Spleen (tissue), 7 donors: ENCODE measurements around the gene NMNAT1.

ENCODE experiments used
- CTCF ChIP-seq, 11 experiments: fragments of 200-600 bp in 7 of 11; fragments of 450-650 bp in 4 of 11; sonication (generic) in 4 of 11; IDR thresholded peaks in 8 of 11; conservative IDR thresholded peaks in 3 of 11; 1 replicate in 7 of 11; 2 replicates in 4 of 11; pipeline versions ENCODE4 v1.4.0 to v1.8.0; 2016 to 2021; ENCODE audit warnings: antibody characterized with exemption in 11 of 11, inconsistent platforms in 4 of 11, mild to moderate bottlenecking in 1 of 11
- POLR2A ChIP-seq, 3 donors: fragments of 450-650 bp; IDR thresholded peaks; one replicate each; pipeline ENCODE4 v1.5.1; 2017; ENCODE audit warnings: antibody characterized with exemption in 3 of 3, mild to moderate bottlenecking in 1 of 3
- POLR2AphosphoS5 ChIP-seq, 3 donors: sonication (generic); formaldehyde crosslinking; IDR thresholded peaks; one replicate each; pipeline ENCODE4 v1.5.1; 2017; ENCODE audit warnings: antibody characterized with exemption in 3 of 3
- donor health status: DM: no; HTN: no; CAD: no; lungs with moderate emphysema.
- donor health status: DM: no; HTN: no; CAD: no.
- donor health status: DM: no; HTN: no; CAD: no.

- TF ChIP-seq POLR2A (IDR thresholded peaks at IDR 0.05), result no peak
- no peak for TF ChIP-seq CTCF (IDR thresholded peaks at IDR 0.05 in 8 of 11, conservative IDR thresholded peaks at IDR 0.05 in 3 of 11)
- TF ChIP-seq POLR2AphosphoS5 (IDR thresholded peaks at IDR 0.05), result no peak
Measured at GRCh38 chr1:9920606-9921005, 22.7 kb upstream of the NMNAT1 start.
